Fibroblast of upper back skin (primary cell): Measurements from ENCODE around the gene LLGL1.

Source experiments
- DNase-seq: peaks from one replicate; pipeline ENCODE4 v3.0.0-alpha.2; 2013

The LLGL1 gene

DNA sequence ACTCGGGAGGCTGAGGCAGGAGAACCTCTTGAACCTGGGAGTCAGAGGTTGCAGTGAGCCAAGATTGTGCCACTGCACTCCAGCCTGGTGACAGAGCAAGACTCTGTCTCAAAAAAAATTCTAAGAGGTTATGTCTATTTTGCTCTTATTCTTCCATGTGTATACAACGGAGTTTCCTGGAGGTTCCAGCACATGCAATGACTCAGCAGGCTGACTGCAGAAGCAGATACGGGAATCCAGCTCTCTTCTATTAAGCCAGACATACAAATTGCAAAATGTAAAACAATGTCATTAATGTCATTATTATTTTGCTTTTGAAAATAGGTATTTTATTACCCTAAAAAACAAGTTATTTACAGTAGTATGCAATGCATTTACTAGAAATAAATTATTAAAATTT, 53.4 kb downstream of the LLGL1 start:
- DNase-seq = no peak

DNA sequence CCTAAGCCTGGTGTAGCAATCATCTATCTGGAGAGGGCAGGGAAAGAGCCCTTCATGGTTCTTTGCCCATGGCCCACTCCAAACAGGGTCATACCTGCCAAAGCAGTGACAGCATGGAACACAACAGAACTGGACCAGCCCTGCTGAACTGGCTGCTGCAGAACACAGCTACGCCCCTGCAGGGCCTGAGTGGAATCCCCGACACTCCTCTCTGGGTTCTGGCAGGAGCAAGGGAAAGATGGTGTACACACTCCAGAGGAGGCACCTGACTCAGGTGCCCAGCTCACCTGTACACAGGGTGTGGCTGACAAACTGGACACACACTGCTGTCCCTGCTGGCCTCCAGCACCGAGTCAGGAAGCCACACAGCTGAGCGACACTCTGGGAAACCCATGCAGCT, 54.8 kb downstream of the LLGL1 start:
- DNase-seq = no peak

DNA sequence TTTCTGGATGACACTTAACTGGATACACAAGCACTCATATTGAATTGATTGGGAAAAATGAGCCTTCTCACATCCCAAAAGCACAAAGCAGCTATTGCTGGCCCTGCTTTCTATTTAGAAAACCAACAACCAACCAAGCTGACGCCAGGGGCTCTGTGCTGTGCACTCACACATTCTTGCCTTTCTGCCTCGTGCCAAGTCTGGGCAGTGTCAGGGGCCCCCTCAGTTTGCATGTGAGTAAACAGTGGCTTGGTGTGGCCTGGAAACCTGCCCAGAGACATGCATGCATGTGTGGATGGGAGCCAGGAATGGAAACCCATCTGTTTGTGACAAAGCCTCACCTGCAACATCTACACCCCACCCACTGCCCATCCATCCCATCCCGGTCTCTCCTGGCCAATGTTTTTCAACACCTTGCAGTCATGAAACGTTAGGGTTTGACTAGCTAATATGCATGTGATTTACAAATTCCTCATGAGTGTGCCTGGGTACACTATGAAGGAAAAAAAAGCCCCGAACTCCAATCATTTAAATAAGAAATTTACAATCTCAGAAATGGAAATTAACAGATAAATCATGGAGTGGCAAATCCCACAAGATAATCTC, 55.4 kb downstream of the LLGL1 start:
- no peak for DNase-seq

- DNase-seq = no peak
Measured at GRCh38 chr17:18281788-18282187, 56.4 kb downstream of the LLGL1 start.

- DNase-seq = no peak
Measured at GRCh38 chr17:18285296-18285695, 59.9 kb downstream of the LLGL1 start.

- DNase-seq = no peak
Measured at GRCh38 chr17:18291718-18292540, 66.5 kb downstream of the LLGL1 start.
